Stimulated activated CD8-positive, alpha-beta memory T cell treated with anti-CD3 and anti-CD28 coated beads, Interleukin-15, amount 100 ng/mL, for 1 hour (primary cell): Measurements from ENCODE around the gene FUT8.

Experiments used
- DNase-seq: peaks from one replicate; pipeline ENCODE4 v3.0.0-alpha.2; 2020; ENCODE audit warnings: low read depth

Gene FUT8

GRCh38 chr14:65776193-65776852, 363.8 kb downstream of the FUT8 start:
- no peak for DNase-seq

GRCh38 chr14:65780566-65780965, 368.0 kb downstream of the FUT8 start:
- DNase-seq, result no peak

- DNase-seq, result no peak
Observed at GRCh38 chr14:65783101-65783500, 370.6 kb downstream of the FUT8 start.

GRCh38 chr14:65783576-65783975, 371.0 kb downstream of the FUT8 start:
- DNase-seq, result no peak

GRCh38 chr14:65784574-65784973, 372.0 kb downstream of the FUT8 start:
- no peak for DNase-seq

- no peak for DNase-seq
Observed at GRCh38 chr14:65787461-65787860, 374.9 kb downstream of the FUT8 start.

GRCh38 chr14:65788876-65789275, 376.3 kb downstream of the FUT8 start:
- no peak for DNase-seq

- no peak for DNase-seq
Observed at GRCh38 chr14:65789363-65789762, 376.8 kb downstream of the FUT8 start.

GRCh38 chr14:65790172-65790815, 377.8 kb downstream of the FUT8 start:
- no peak for DNase-seq

GRCh38 chr14:65791191-65791981, 378.9 kb downstream of the FUT8 start:
- DNase-seq, result no peak

GRCh38 chr14:65792208-65792905, 379.8 kb downstream of the FUT8 start:
- no peak for DNase-seq
